Natural killer cell (primary cell): ENCODE data around the gene RSBN1. TPM values are rescaled to one million over a fixed set of nuclear protein-coding genes. Genes with fewer than 3 reads are reported as not detected.

Source experiments
- ATAC-seq, 3 donors: fragments of 150-1000 bp in 2 of 3; fragments of 200-7000 bp in 1 of 3; cut with Tn5 transposase; 1 replicate in 1 of 3; 2 replicates in 2 of 3; pipeline ENCODE4 v1.10.0; 2021; ENCODE audit warnings: mild to moderate bottlenecking in 2 of 3, moderate library complexity in 2 of 3
- DNase-seq, 2 donors: peaks; one replicate each; pipeline versions ENCODE4 v3.0.0 to v3.0.0-alpha.2; 2013 to 2021; ENCODE audit warnings: mixed read lengths in 1 of 2
- H3K27ac ChIP-seq: one replicate; pipeline ENCODE4 v1.5.1; 2013; ENCODE audit warnings: mild to moderate bottlenecking, low read length
- H3K27me3 ChIP-seq: one replicate; pipeline ENCODE4 v1.6.1; 2013; ENCODE audit warnings: low read length; ENCODE audit not compliant: control insufficient read depth, insufficient read depth
- H3K36me3 ChIP-seq: one replicate; pipeline ENCODE4 v1.6.1; 2013; ENCODE audit warnings: low read length; ENCODE audit not compliant: control insufficient read depth, insufficient read depth
- H3K4me1 ChIP-seq: one replicate; pipeline ENCODE4 v1.6.1; 2013; ENCODE audit warnings: low read length; ENCODE audit not compliant: control insufficient read depth, insufficient read depth
- H3K4me3 ChIP-seq: one replicate; pipeline ENCODE4 v1.5.1; 2013; ENCODE audit warnings: low read length
- H3K9me3 ChIP-seq: one replicate; pipeline ENCODE4 v1.6.1; 2013; ENCODE audit warnings: low read length; ENCODE audit not compliant: control insufficient read depth, insufficient read depth
- H3K27ac Mint-ChIP-seq, 2 donors: one replicate each; pipeline ENCODE4 v1.8.0; 2022; ENCODE audit warnings: mild to moderate bottlenecking in 2 of 2, mixed read lengths in 2 of 2, moderate library complexity in 1 of 2
- H3K27me3 Mint-ChIP-seq, 2 donors: one replicate each; pipeline ENCODE4 v1.8.0; 2022; ENCODE audit warnings: low read depth in 2 of 2, mixed read lengths in 2 of 2
- H3K36me3 Mint-ChIP-seq: one replicate; pipeline ENCODE4 v1.8.0; 2022; ENCODE audit warnings: mixed read lengths
- H3K4me1 Mint-ChIP-seq, 2 donors: one replicate each; pipeline ENCODE4 v1.8.0; 2022; ENCODE audit warnings: mixed read lengths in 2 of 2
- H3K4me3 Mint-ChIP-seq: one replicate; pipeline ENCODE4 v1.8.0; 2022; ENCODE audit warnings: mild to moderate bottlenecking, moderate library complexity, mixed read lengths
- H3K9me3 Mint-ChIP-seq, 2 donors: one replicate each; pipeline ENCODE4 v1.8.0; 2022; ENCODE audit warnings: mixed read lengths in 2 of 2
- CTCF ChIP-seq: fragments of 200-600 bp; IDR thresholded peaks from one replicate; pipeline ENCODE4 v1.8.0; 2022; ENCODE audit warnings: antibody characterized with exemption
- WGBS: methylation state at CpG from one replicate; pipeline ENCODE4 v1.1.7; 2013; ENCODE audit warnings: missing lambda C conversion rate; ENCODE audit not compliant: insufficient coverage; 5-methylcytosine and 5-hydroxymethylcytosine counted together
- intact Hi-C: fragments of 100-400 bp; cut with micrococcal nuclease; formaldehyde crosslinking; loops from one replicate; pipeline ENCODE4 v1.14.2; 2022
- total RNA-seq, 4 donors: library from RNA; stranded (reverse); fragments of 120-200 nt in 1 of 4; gene quantifications; one replicate each; pipeline versions ENCODE4 v1.2.3 to v1.2.4, GENCODE V29; 2013 to 2022

RSBN1 gene
- total RNA-seq: 10 to 100 TPM; 30.1 to 37.9 (median 36.5) TPM
- total RNA-seq (2013): 42.4 TPM

GRCh38 chr1:113811888-113812660 lies at the start of gene RSBN1:
TSS of gene RSBN1 (minus strand) at chr1:113812476. CDS start at chr1:113812412, 64 bp downstream.
- Histone ChIP-seq H3K27ac (peak within 1 kb of the TSS; percentile 97), H3K4me3 (peak within 1 kb of the TSS; percentile 85), H3K36me3 (peaks cover 19% of the 10 kb centered on the region), H3K9me3 (no peaks in the 10 kb centered on the region), H3K27me3 (no peaks in the 10 kb centered on the region), H3K4me1 (peaks cover 8% of the 10 kb centered on the region)
- DNase-seq (peak; percentile 94 to 98), ATAC-seq (peak; percentile 84 to 97 (median 88))
- Mint-ChIP-seq H3K27ac (peak within 1 kb of the TSS; percentile 95), H3K27me3 (no peaks in the 10 kb centered on the region), H3K4me3 (peak within 1 kb of the TSS; percentile 98), H3K4me1 (peaks cover 37 to 38% of the 10 kb centered on the region in 2 donors), H3K36me3 (no peaks in the 10 kb centered on the region), H3K9me3 (no peaks in the 10 kb centered on the region)
- intact Hi-C loops: loop anchor here (1.0 to 2.0 kb wide), 6 partner anchors 29 to 945 kb away; partner anchors contain the start of genes AP4B1, CSDE1, PHTF1 and PTPN22
- WGBS: under 1% methylated on average over 82 of the region's 82 CpGs
- no peak for TF ChIP-seq CTCF

GRCh38 chr1:113861641-113862040 lies 49.4 kb upstream of the RSBN1 start:
- H3K27me3 Mint-ChIP-seq: no peaks in the 10 kb centered on the region
- no peak for ATAC-seq
- H3K4me1 Mint-ChIP-seq: peaks cover 67 to 71% of the 10 kb centered on the region in 2 donors
- H3K36me3 ChIP-seq: peaks cover 33% of the 10 kb centered on the region
- H3K4me3 Mint-ChIP-seq: peak overlapping the region; percentile 35
- no peaks in the 10 kb centered on the region for H3K27me3 ChIP-seq
- no peak for DNase-seq
- H3K9me3 ChIP-seq: no peaks in the 10 kb centered on the region
- intact Hi-C loops: no loop called here
- peak overlapping the region; percentile 39 for H3K27ac ChIP-seq
- peaks cover 10% of the 10 kb centered on the region for H3K36me3 Mint-ChIP-seq
- peak overlapping the region; percentile 76 to 89 for H3K27ac Mint-ChIP-seq
- no peaks in the 10 kb centered on the region for H3K9me3 Mint-ChIP-seq
- 100% methylated on average over 1 of the region's 5 CpGs for WGBS
- no peak for TF ChIP-seq CTCF
- no peak overlapping the region for H3K4me3 ChIP-seq
- peaks cover 23% of the 10 kb centered on the region for H3K4me1 ChIP-seq

- H3K27me3 ChIP-seq: no peaks in the 10 kb centered on the region
- peak overlapping the region; percentile 66 for H3K27ac ChIP-seq
- Mint-ChIP-seq H3K27me3 (no peaks in the 10 kb centered on the region), H3K27ac (peak overlapping the region; percentile 76 to 89), H3K9me3 (no peaks in the 10 kb centered on the region), H3K4me1 (peaks cover 67% of the 10 kb centered on the region in 2 donors), H3K4me3 (peak overlapping the region; percentile 32), H3K36me3 (peaks cover 17% of the 10 kb centered on the region)
- WGBS: 81% methylated on average over 2 of the region's 3 CpGs
- H3K9me3 ChIP-seq: no peaks in the 10 kb centered on the region
- intact Hi-C loops: loop anchor here (1.0 kb wide), 1 partner anchor 10 kb away; the partner anchor contains the start of gene PTPN22
- H3K36me3 ChIP-seq: peaks cover 41% of the 10 kb centered on the region
- no peak overlapping the region for H3K4me3 ChIP-seq
- DNase-seq (no peak), ATAC-seq (peak in 2 of 3 donors; percentile 23 to 25)
- peaks cover 21% of the 10 kb centered on the region for H3K4me1 ChIP-seq
- TF ChIP-seq CTCF: no peak
Observed at GRCh38 chr1:113860891-113861290, 48.6 kb upstream of the RSBN1 start.
